H1 (cell line): Measurements from ENCODE around the gene ETS1. TPM values are rescaled to one million over a fixed set of nuclear protein-coding genes. Genes with fewer than 3 reads are reported as not detected.

Experiments
- CHD2 ChIP-seq: IDR thresholded peaks from 2 replicates; pipeline ENCODE4 v1.6.1; 2012; ENCODE audit warnings: low read length, improper control_type of control experiment
- CHD7 ChIP-seq: fragments of 300-600 bp; sonication (generic); IDR thresholded peaks from 2 replicates; pipeline ENCODE4 v1.7.1; 2012; ENCODE audit warnings: low read length, moderate library complexity, mild to moderate bottlenecking, inconsistent platforms; ENCODE audit not compliant: insufficient replicate concordance
- CREB1 ChIP-seq: IDR thresholded peaks from 2 replicates; pipeline ENCODE4 v1.6.1; 2012; ENCODE audit warnings: inconsistent platforms
- POU5F1 ChIP-seq: IDR thresholded peaks from 2 replicates; pipeline ENCODE4 v1.6.1; 2011; ENCODE audit warnings: low read depth, mild to moderate bottlenecking, low read length, moderate library complexity
- RAD21 ChIP-seq, 2 experiments: IDR thresholded peaks in 1 of 2; conservative IDR thresholded peaks in 1 of 2; 2 replicates each; pipeline ENCODE4 v1.6.1; 2011; ENCODE audit warnings: low read depth in 2 of 2, low read length in 2 of 2, improper control_type of control experiment in 1 of 2, inconsistent platforms in 1 of 2, mild to moderate bottlenecking in 1 of 2, moderate library complexity in 1 of 2
- SIRT6 ChIP-seq: IDR thresholded peaks from one replicate; pipeline ENCODE4 v1.7.1; 2012; ENCODE audit warnings: low read length, inconsistent platforms
- SUZ12 ChIP-seq: fragments of 200-600 bp; sonication (generic); IDR thresholded peaks from 2 replicates; pipeline ENCODE4 v1.6.1; 2012; ENCODE audit warnings: mild to moderate bottlenecking, inconsistent platforms, low read length, moderate library complexity, mixed read lengths
- TEAD4 ChIP-seq: IDR thresholded peaks from 2 replicates; pipeline ENCODE4 v1.6.1; 2012; ENCODE audit warnings: low read depth, low read length, inconsistent platforms, mixed read lengths
- polyA plus RNA-seq, 7 experiments: library from polyadenylated mRNA; depleted of rRNA in 3 of 7; stranded (reverse) in 5 of 7; unstranded in 2 of 7; fragments of >200 nt in 5 of 7; fragments of 200-250 nt in 2 of 7; gene quantifications; 1 replicate in 5 of 7; 2 replicates in 1 of 7; 4 replicates in 1 of 7; pipeline versions ENCODE4 v1.2.1 to v1.2.3, GENCODE V29; 2011 to 2013; ENCODE audit warnings: missing spikeins in 2 of 7, mixed read lengths in 2 of 7
- total RNA-seq: library from RNA; stranded (reverse); fragmentation: NEBNext Ultra II Directional; extraction: Animal tissue kit (Norgen Biotek cat#: 25700); gene quantifications from 2 replicates; pipeline ENCODE4 v1.2.1, GENCODE V29; 2021

The ETS1 gene
- total and polyA plus RNA-seq, 2 of the 8 experiments (the other 6 are each of a cell fraction or from before 2014, with no cell fraction given) = 10.0 to 35.3 TPM

- TF ChIP-seq CHD7 = no peak
- no peak for TF ChIP-seq CREB1
- no peak for TF ChIP-seq POU5F1
- no peak for TF ChIP-seq CHD2
- no peak for TF ChIP-seq RAD21 (IDR thresholded peaks at IDR 0.05 in 1 of 2, conservative IDR thresholded peaks at IDR 0.05 in 1 of 2; ENCODE audit: low read depth in 2 of 2, low read length in 2 of 2)
- TF ChIP-seq SIRT6 = no peak
- TF ChIP-seq SUZ12 = no peak
- no peak for TF ChIP-seq TEAD4
Measured at GRCh38 chr11:128467610-128468041, 119.7 kb downstream of the ETS1 start (continued).
